HG02938 (cell line): ENCODE measurements around the gene OR2A7.
A peak's percentile ranks its signal among the peaks of the same experiment; 100 is the strongest.
"Not testable (repeated sequence)": the region's sequence is repeated elsewhere in the genome, so short reads cannot be mapped to it uniquely, and the experiment has no call there.

Experiments used
- ATAC-seq: cut with Tn5 transposase; IDR thresholded peaks from one replicate; pipeline ENCODE4 v1.9.1; 2021; ENCODE audit warnings: mild to moderate bottlenecking, moderate library complexity; ENCODE audit not compliant: unreplicated experiment

The OR2A7 gene

DNA sequence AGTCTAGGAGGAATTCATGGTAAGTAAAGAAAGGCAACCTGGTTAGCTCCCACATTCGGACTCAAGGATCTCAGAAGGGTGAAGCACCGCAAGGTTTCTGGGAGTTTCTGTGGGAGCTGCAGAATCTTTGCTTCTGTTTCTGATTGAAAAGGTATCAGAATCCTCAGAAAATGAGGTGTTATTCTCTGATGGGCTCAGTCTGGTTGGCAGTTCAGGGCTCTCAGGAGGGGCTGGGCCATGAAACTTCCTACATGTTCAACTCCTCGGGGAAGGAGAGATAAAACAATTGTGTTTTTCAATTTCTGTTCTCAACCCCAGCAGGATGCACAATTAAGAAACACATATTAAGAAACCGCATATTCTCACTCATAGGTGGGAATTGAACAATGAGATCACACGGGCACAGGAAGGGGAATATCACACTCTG is 9.1 kb downstream of the OR2A7 start:
- no peak for ATAC-seq

- not testable (repeated sequence) for ATAC-seq
Measured at GRCh38 chr7:144252307-144252706, 12.3 kb downstream of the OR2A7 start.

GRCh38 chr7:144247674-144248330 is 16.8 kb downstream of the OR2A7 start:
- ATAC-seq: not testable (repeated sequence)

GRCh38 chr7:144246967-144247366 is 17.6 kb downstream of the OR2A7 start:
- ATAC-seq: not testable (repeated sequence)

DNA sequence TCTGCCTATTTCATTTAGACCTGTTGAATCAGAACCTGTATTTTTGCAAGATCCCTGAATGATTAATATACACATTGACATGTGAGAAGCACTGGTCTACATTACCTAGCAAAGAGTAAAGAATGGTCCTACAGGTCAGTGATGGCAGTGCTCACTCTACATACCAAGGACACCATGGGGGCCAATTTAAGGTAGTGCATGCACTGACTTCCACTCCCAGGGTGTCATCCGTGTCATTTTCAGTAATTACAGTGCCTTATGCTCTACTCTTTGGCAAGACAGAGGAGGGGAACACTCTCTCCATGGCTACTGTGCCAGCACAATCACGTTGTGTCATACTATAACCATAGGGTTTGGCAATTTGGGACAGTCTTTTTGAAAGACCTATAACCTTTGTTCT is 19.2 kb downstream of the OR2A7 start:
- not testable (repeated sequence) for ATAC-seq

DNA sequence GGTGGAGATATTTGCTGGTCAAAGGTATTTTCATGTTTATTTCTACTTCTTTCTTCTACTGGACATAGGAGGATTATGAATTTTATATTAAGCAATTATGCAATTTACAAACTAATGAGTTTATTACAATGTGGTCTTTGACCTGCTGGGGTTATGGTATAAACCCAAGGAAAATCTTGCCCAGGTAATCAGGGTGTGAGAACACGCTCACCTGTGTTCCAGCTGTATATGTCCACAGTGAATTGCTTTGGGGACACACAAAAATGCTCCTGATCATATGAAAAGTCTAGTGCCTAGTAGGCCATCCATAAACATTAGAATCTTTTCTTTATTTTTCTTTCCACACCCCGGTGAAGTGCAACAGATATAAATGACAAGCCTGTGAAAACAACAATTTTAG is 25.2 kb downstream of the OR2A7 start, which contains the start of gene OR2A42:
Gene OR2A42 (minus strand): TSS at position 241 of the 400 bp plus-strand sequence. CDS start 6,762 bp downstream, outside the sequence.
- ATAC-seq: not testable (repeated sequence)

GRCh38 chr7:144238530-144239082 is 26.0 kb downstream of the OR2A7 start:
- ATAC-seq: not testable (repeated sequence)

DNA sequence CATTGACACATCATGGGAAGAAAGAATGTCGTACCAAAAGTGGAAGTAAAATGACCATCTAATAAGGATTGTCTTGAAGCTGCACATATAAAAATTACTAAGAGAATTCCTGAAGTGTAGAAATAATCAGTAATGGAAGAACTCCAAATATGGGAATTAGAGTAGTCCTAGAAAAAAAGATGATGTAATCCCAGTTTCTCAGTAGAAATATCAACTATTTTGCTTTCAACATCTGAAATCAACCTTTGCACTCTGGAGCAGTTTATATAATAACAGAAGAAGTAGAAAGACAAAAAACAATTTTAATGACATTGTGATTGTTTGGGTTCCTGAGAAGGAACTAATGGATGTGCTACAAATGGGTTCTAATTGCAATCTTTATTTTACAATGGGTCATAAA is 31.6 kb downstream of the OR2A7 start:
- ATAC-seq: not testable (repeated sequence)

DNA sequence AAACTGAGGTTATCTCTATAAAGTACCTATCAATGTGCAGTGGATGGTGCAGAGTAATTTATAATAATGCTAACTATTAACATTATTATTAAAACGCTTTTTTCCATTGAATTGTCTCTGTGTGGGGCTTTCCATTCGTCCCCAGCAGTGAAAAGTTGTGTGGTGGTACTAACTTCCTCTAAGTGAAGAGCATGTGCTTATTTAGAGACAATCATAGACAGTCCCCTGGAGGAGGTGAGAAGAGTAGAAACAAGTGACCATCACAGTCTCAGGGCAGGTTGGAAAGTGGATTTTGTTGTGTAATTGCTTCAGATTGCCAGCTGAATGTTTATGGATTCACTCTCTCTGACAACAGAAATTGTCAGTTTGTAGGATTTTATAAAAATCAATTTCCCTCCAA is 33.6 kb downstream of the OR2A7 start:
- not testable (repeated sequence) for ATAC-seq

DNA sequence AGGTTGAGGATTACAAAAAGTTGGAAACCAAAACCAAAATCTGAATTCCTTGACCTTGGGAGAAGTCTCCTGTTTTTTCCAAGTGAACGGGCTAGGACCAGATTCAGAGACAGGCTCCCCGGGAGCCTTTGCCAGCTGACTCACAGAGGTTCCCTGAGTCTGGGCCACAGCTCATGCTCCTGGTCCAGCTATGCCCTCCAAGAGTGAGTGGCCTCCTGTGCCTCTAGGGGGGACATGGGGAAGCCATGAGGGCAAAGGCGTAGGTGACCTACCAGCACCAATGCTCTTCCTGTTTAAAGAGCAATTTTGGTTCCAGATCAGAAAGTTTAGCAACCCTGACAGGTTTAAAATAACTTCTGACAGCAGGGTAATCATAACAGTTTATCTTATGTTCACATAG is 35.8 kb downstream of the OR2A7 start:
- not testable (repeated sequence) for ATAC-seq

- ATAC-seq: not testable (repeated sequence)
Measured at GRCh38 chr7:144226866-144227265, 37.7 kb downstream of the OR2A7 start.

GRCh38 chr7:144223675-144224074 is 40.9 kb downstream of the OR2A7 start:
- not testable (repeated sequence) for ATAC-seq

GRCh38 chr7:144220531-144220930 is 44.1 kb downstream of the OR2A7 start:
- ATAC-seq: not testable (repeated sequence)

- peak; percentile 51 for ATAC-seq
Measured at GRCh38 chr7:144219149-144219548, 45.4 kb downstream of the OR2A7 start.

GRCh38 chr7:144218581-144218980 is 46.0 kb downstream of the OR2A7 start:
- not testable (repeated sequence) for ATAC-seq

DNA sequence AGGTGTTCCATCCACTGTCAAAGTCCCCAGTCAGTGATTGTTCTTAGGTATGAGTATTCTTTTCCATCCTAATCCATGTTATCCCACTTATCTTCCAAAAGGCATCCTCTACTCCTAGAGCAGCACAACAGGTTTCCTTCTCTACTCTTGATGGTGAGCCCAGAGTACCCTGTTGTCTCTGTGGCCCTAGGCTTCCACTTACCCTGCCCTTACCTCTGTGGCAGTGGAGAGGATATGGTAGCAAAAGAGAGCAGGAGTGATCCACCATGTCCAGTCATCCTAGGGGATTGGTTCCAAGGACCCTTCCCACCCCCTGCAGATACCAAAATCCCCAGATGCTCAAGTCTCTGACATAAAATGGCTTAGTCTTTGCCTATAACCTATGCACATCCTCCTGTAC is 47.4 kb downstream of the OR2A7 start:
- ATAC-seq: not testable (repeated sequence)
